ENCODE results near the gene ABAT. TPM values are rescaled to one million over a fixed set of nuclear protein-coding genes. Genes with fewer than 3 reads are reported as not detected.

Gene ABAT
- total and polyA plus RNA-seq, 10 of the 15 experiments (the other 5 are each of a cell fraction or from before 2014, with no cell fraction given), result 1.0 to 10.6 (median 1.9) TPM

GRCh38 chr16:8818504-8819270 lies 144.3 kb downstream of the ABAT start (continued):
- TF ChIP-seq ZNF687 (IDR thresholded peaks at IDR 0.05) (peak; percentile 87), LARP7 (IDR thresholded peaks at IDR 0.05) (no peak), IKZF2 (IDR thresholded peaks at IDR 0.05) (peak in 1 of 2 experiments; percentile 44; a peak in 1 of 4 replicates), EP300 (IDR thresholded peaks at IDR 0.05; ENCODE audit: borderline replicate concordance in 1 of 2, control insufficient read depth in 1 of 2, low read depth in 2 of 2, low read length in 2 of 2) (peak; percentile 51 to 68; a peak in 1 of 4 replicates), MTA3 (IDR thresholded peaks at IDR 0.05; ENCODE audit: borderline replicate concordance, low read length) (no peak), IKZF1 (conservative IDR thresholded peaks at IDR 0.05) (peak; percentile 34; the same call in 1 of the 2 replicates), NFYA (IDR thresholded peaks at IDR 0.05; ENCODE audit: borderline replicate concordance, low read depth, low read length) (no peak), MEF2A (IDR thresholded peaks at IDR 0.05; ENCODE audit: insufficient read depth, low read depth, low read length) (no peak), RCOR1 (conservative IDR thresholded peaks at IDR 0.05; ENCODE audit: low read depth, low read length) (0 out of 2 replicates have a peak, but pooled peaks have one; percentile 53), SIN3A (IDR thresholded peaks at IDR 0.05; ENCODE audit: low read depth, low read length) (peak; percentile 48; the same call in 1 of the 2 replicates), BCL3 (IDR thresholded peaks at IDR 0.05; ENCODE audit: borderline replicate concordance, insufficient read depth, low read depth, low read length, poor library complexity, severe bottlenecking) (no peak), MTA2 (IDR thresholded peaks at IDR 0.05; ENCODE audit: low read depth) (peak; percentile 60; the same call in 1 of the 2 replicates), PAX5 (IDR thresholded peaks at IDR 0.05; ENCODE audit: borderline replicate concordance, low read depth, low read length) (peak; percentile 71), DPF2 (IDR thresholded peaks at IDR 0.05) (peak; percentile 77; the same call in 1 of the 2 replicates)
- TF ChIP-seq, protein P1, sequence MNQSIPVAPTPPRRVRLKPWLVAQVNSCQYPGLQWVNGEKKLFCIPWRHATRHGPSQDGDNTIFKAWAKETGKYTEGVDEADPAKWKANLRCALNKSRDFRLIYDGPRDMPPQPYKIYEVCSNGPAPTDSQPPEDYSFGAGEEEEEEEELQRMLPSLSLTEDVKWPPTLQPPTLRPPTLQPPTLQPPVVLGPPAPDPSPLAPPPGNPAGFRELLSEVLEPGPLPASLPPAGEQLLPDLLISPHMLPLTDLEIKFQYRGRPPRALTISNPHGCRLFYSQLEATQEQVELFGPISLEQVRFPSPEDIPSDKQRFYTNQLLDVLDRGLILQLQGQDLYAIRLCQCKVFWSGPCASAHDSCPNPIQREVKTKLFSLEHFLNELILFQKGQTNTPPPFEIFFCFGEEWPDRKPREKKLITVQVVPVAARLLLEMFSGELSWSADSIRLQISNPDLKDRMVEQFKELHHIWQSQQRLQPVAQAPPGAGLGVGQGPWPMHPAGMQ (IDR thresholded peaks at IDR 0.05; ENCODE audit: borderline replicate concordance), result no peak
- TF ChIP-seq, protein P2, sequence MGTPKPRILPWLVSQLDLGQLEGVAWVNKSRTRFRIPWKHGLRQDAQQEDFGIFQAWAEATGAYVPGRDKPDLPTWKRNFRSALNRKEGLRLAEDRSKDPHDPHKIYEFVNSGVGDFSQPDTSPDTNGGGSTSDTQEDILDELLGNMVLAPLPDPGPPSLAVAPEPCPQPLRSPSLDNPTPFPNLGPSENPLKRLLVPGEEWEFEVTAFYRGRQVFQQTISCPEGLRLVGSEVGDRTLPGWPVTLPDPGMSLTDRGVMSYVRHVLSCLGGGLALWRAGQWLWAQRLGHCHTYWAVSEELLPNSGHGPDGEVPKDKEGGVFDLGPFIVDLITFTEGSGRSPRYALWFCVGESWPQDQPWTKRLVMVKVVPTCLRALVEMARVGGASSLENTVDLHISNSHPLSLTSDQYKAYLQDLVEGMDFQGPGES (IDR thresholded peaks at IDR 0.05), result no peak
- TF ChIP-seq, protein P3, sequence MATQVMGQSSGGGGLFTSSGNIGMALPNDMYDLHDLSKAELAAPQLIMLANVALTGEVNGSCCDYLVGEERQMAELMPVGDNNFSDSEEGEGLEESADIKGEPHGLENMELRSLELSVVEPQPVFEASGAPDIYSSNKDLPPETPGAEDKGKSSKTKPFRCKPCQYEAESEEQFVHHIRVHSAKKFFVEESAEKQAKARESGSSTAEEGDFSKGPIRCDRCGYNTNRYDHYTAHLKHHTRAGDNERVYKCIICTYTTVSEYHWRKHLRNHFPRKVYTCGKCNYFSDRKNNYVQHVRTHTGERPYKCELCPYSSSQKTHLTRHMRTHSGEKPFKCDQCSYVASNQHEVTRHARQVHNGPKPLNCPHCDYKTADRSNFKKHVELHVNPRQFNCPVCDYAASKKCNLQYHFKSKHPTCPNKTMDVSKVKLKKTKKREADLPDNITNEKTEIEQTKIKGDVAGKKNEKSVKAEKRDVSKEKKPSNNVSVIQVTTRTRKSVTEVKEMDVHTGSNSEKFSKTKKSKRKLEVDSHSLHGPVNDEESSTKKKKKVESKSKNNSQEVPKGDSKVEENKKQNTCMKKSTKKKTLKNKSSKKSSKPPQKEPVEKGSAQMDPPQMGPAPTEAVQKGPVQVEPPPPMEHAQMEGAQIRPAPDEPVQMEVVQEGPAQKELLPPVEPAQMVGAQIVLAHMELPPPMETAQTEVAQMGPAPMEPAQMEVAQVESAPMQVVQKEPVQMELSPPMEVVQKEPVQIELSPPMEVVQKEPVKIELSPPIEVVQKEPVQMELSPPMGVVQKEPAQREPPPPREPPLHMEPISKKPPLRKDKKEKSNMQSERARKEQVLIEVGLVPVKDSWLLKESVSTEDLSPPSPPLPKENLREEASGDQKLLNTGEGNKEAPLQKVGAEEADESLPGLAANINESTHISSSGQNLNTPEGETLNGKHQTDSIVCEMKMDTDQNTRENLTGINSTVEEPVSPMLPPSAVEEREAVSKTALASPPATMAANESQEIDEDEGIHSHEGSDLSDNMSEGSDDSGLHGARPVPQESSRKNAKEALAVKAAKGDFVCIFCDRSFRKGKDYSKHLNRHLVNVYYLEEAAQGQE (IDR thresholded peaks at IDR 0.05; ENCODE audit: low read depth, low read length), result no peak

Data from GM12878 (cell line).